Endodermal cell (in vitro differentiated cells): Measurements from ENCODE around the gene HNRNPDL. TPM values are rescaled to one million over a fixed set of nuclear protein-coding genes. Genes with fewer than 3 reads are reported as not detected.
"Not testable (repeated sequence)": the region's sequence is repeated elsewhere in the genome, so short reads cannot be mapped to it uniquely, and the experiment has no call there.

ENCODE experiments used
- DNase-seq: peaks from one replicate; pipeline ENCODE4 v3.0.0-alpha.2; 2017
- H3K27ac ChIP-seq: 2 replicates; pipeline ENCODE4 v1.5.1; 2013; ENCODE audit warnings: mild to moderate bottlenecking, low read depth, low read length, moderate library complexity
- H3K27me3 ChIP-seq: 2 replicates; pipeline ENCODE4 v1.6.1; 2013; ENCODE audit warnings: mild to moderate bottlenecking, low read length, moderate library complexity; ENCODE audit not compliant: insufficient read depth, control insufficient read depth, poor library complexity, severe bottlenecking
- H3K36me3 ChIP-seq: 2 replicates; pipeline ENCODE4 v1.7.0; 2013; ENCODE audit warnings: mild to moderate bottlenecking, low read length, moderate library complexity; ENCODE audit not compliant: control insufficient read depth, insufficient read depth
- H3K4me1 ChIP-seq: one replicate; pipeline ENCODE4 v1.7.0; 2013; ENCODE audit warnings: low read length; ENCODE audit not compliant: control insufficient read depth, insufficient read depth
- H3K4me3 ChIP-seq: 2 replicates; pipeline ENCODE4 v1.5.1; 2013; ENCODE audit warnings: mild to moderate bottlenecking, low read length, moderate library complexity
- H3K9ac ChIP-seq: 2 replicates; pipeline ENCODE4 v1.6.1; 2013; ENCODE audit warnings: mild to moderate bottlenecking, low read length, moderate library complexity; ENCODE audit not compliant: poor library complexity, severe bottlenecking; ENCODE audit errors: extremely low read depth
- H3K9me3 ChIP-seq: 2 replicates; pipeline ENCODE4 v1.6.1; 2013; ENCODE audit warnings: mild to moderate bottlenecking, low read length, moderate library complexity; ENCODE audit not compliant: control insufficient read depth
- H3K27ac Mint-ChIP-seq: 2 replicates; pipeline ENCODE4 v1.8.0; 2020; ENCODE audit warnings: mixed read lengths
- H3K27me3 Mint-ChIP-seq: 2 replicates; pipeline ENCODE4 v1.8.0; 2021; ENCODE audit warnings: mild to moderate bottlenecking, mixed read lengths; ENCODE audit not compliant: insufficient read depth
- H3K36me3 Mint-ChIP-seq: 2 replicates; pipeline ENCODE4 v1.8.0; 2020; ENCODE audit warnings: low read depth, mixed read lengths
- H3K4me1 Mint-ChIP-seq: 2 replicates; pipeline ENCODE4 v1.8.0; 2020; ENCODE audit warnings: mixed read lengths
- H3K4me3 Mint-ChIP-seq: 2 replicates; pipeline ENCODE4 v1.8.0; 2020; ENCODE audit warnings: mild to moderate bottlenecking, moderate library complexity, mixed read lengths
- H3K9me3 Mint-ChIP-seq: 2 replicates; pipeline ENCODE4 v1.8.0; 2020; ENCODE audit warnings: mild to moderate bottlenecking, mixed read lengths
- CTCF ChIP-seq: fragments of 200-600 bp; sonication (generic); conservative IDR thresholded peaks from 2 replicates; pipeline ENCODE4 v1.5.0; 2021; ENCODE audit warnings: antibody characterized with exemption, mild to moderate bottlenecking
- WGBS, 2 experiments: methylation state at CpG; one replicate each; pipeline versions ENCODE4 v1.1.5 to v1.1.7; 2013; ENCODE audit warnings: missing lambda C conversion rate in 2 of 2, mixed read lengths in 1 of 2; ENCODE audit not compliant: insufficient coverage in 1 of 2, insufficient read length in 1 of 2; 5-methylcytosine and 5-hydroxymethylcytosine counted together
- total RNA-seq, 2 donors: library from RNA; stranded (reverse); fragmentation: NEBNext Ultra II Directional in 1 of 2; extraction: Animal tissue kit (Norgen Biotek cat#: 25700) in 1 of 2; gene quantifications; 2 replicates in 1 of 2; 3 replicates in 1 of 2; pipeline ENCODE4 v1.2.1, GENCODE V29; 2021

HNRNPDL gene
- total RNA-seq, 2 donors from 2014 or later = 368 to 383 TPM

GRCh38 chr4:82419451-82419850 lies 10.8 kb downstream of the HNRNPDL start:
- peaks cover 23% of the 10 kb centered on the region for H3K36me3 ChIP-seq
- Mint-ChIP-seq H3K4me1 (no peaks in the 10 kb centered on the region), H3K4me3 (no peak overlapping the region), H3K36me3 (peaks cover 15% of the 10 kb centered on the region), H3K9me3 (no peaks in the 10 kb centered on the region), H3K27ac (no peak overlapping the region), H3K27me3 (peaks cover 8% of the 10 kb centered on the region)
- WGBS, 2 experiments = 88% methylated on average over 2 of the region's 3 CpGs; no CpG with 5 or more reads in 1 of the 2 experiments
- no peaks in the 10 kb centered on the region for H3K27me3 ChIP-seq
- H3K4me1 ChIP-seq = no peaks in the 10 kb centered on the region
- H3K9me3 ChIP-seq = no peaks in the 10 kb centered on the region
- no peak overlapping the region for H3K27ac ChIP-seq
- no peak for DNase-seq
- no peak overlapping the region for H3K4me3 ChIP-seq
- H3K9ac ChIP-seq = no peak overlapping the region
- no peak for TF ChIP-seq CTCF

- WGBS, 2 experiments = 55 to 79% methylated on average over 11 to 12 of the region's 12 CpGs
- no peak overlapping the region for H3K27ac Mint-ChIP-seq
- Histone ChIP-seq H3K4me1 (no peaks in the 10 kb centered on the region), H3K27me3 (no peaks in the 10 kb centered on the region), H3K9me3 (no peaks in the 10 kb centered on the region), H3K4me3 (no peak overlapping the region), H3K27ac (no peak overlapping the region), H3K36me3 (no peaks in the 10 kb centered on the region), H3K9ac (no peak overlapping the region)
- H3K4me3 Mint-ChIP-seq = no peak overlapping the region
- DNase-seq = no peak
- H3K36me3 Mint-ChIP-seq = no peaks in the 10 kb centered on the region
- H3K27me3 Mint-ChIP-seq = peaks cover 8% of the 10 kb centered on the region
- H3K9me3 Mint-ChIP-seq = peaks cover 3% of the 10 kb centered on the region
- no peaks in the 10 kb centered on the region for H3K4me1 Mint-ChIP-seq
- TF ChIP-seq CTCF = no peak
These were observed 14.3 kb downstream of the HNRNPDL start for GRCh38 chr4:82415922-82416365.

- not testable (repeated sequence) for H3K9ac ChIP-seq, H3K27ac Mint-ChIP-seq, H3K4me3 Mint-ChIP-seq, H3K9me3 ChIP-seq, H3K4me1 ChIP-seq, H3K4me1 Mint-ChIP-seq, H3K27ac ChIP-seq, H3K4me3 ChIP-seq, H3K36me3 Mint-ChIP-seq, DNase-seq, H3K36me3 ChIP-seq, H3K9me3 Mint-ChIP-seq, H3K27me3 Mint-ChIP-seq, H3K27me3 ChIP-seq
- 92 to 93% methylated on average over 10 to 11 of the region's 11 CpGs for WGBS, 2 experiments
These were observed 15.2 kb downstream of the HNRNPDL start for GRCh38 chr4:82415061-82415460.

- H3K4me1 ChIP-seq = peaks cover 3% of the 10 kb centered on the region
- peaks cover 17% of the 10 kb centered on the region for H3K27me3 Mint-ChIP-seq
- no peaks in the 10 kb centered on the region for H3K36me3 Mint-ChIP-seq
- no peaks in the 10 kb centered on the region for H3K9me3 ChIP-seq
- H3K36me3 ChIP-seq = no peaks in the 10 kb centered on the region
- no peak overlapping the region for H3K9ac ChIP-seq
- no peaks in the 10 kb centered on the region for H3K27me3 ChIP-seq
- H3K4me3 ChIP-seq = no peak overlapping the region
- TF ChIP-seq CTCF = no peak
- 100% methylated on average over 1 of the region's 1 CpG; no CpG with 5 or more reads in 1 of the 2 experiments for WGBS, 2 experiments
- no peak overlapping the region for H3K27ac ChIP-seq
- no peak for DNase-seq
- no peak overlapping the region for H3K27ac Mint-ChIP-seq
- peaks cover 5% of the 10 kb centered on the region for H3K4me1 Mint-ChIP-seq
- no peaks in the 10 kb centered on the region for H3K9me3 Mint-ChIP-seq
- no peak overlapping the region for H3K4me3 Mint-ChIP-seq
These were observed 26.5 kb downstream of the HNRNPDL start for GRCh38 chr4:82403725-82404124.
